Lower leg skin (tissue), 3 donors: Measurements from ENCODE around the gene LCP1.

Experiments
- POLR2A ChIP-seq, 2 donors: fragments of 450-650 bp; IDR thresholded peaks; one replicate each; pipeline ENCODE4 v1.6.1; 2016 to 2017; ENCODE audit warnings: antibody characterized with exemption in 2 of 2, mild to moderate bottlenecking in 1 of 2, moderate library complexity in 1 of 2
- TF ChIP-seq, protein P1 (sequence below), 3 donors: fragments of 450-650 bp; IDR thresholded peaks; one replicate each; pipeline ENCODE4 v1.5.1; 2016; ENCODE audit warnings: antibody characterized with exemption in 3 of 3, mild to moderate bottlenecking in 3 of 3, moderate library complexity in 2 of 3

DNA sequence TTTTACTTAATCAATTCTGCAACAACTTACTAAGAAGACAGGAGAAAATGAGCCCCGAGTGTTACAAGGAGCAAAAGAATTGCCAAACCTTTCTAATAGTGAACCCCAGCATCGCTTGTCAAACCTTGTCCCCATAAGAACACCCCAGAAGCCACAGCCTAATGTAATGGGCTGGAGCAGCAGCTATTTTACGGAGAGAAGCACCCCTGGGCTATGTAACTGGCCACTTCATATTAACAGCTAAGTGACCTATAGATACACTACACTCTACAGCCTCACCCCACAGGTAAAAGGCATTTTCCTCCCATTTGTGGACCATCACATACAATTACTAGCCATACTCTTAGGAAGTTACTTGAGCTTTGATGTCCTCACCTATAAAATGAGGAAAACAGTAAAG is 49.9 kb downstream of the LCP1 start:
- TF ChIP-seq, protein P1, sequence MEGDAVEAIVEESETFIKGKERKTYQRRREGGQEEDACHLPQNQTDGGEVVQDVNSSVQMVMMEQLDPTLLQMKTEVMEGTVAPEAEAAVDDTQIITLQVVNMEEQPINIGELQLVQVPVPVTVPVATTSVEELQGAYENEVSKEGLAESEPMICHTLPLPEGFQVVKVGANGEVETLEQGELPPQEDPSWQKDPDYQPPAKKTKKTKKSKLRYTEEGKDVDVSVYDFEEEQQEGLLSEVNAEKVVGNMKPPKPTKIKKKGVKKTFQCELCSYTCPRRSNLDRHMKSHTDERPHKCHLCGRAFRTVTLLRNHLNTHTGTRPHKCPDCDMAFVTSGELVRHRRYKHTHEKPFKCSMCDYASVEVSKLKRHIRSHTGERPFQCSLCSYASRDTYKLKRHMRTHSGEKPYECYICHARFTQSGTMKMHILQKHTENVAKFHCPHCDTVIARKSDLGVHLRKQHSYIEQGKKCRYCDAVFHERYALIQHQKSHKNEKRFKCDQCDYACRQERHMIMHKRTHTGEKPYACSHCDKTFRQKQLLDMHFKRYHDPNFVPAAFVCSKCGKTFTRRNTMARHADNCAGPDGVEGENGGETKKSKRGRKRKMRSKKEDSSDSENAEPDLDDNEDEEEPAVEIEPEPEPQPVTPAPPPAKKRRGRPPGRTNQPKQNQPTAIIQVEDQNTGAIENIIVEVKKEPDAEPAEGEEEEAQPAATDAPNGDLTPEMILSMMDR (IDR thresholded peaks at IDR 0.05): no peak
- TF ChIP-seq POLR2A (IDR thresholded peaks at IDR 0.05): no peak
